Jurkat, Clone E6-1 (cell line): ENCODE data around the gene SS18L1.

Experiments used
- DNase-seq: peaks from one replicate; pipeline ENCODE4 v3.0.0-alpha.2; 2011; ENCODE audit warnings: low read depth, low spot score
- H3K4me3 ChIP-seq: 2 replicates; pipeline ENCODE4 v1.5.1; 2011; ENCODE audit warnings: mild to moderate bottlenecking, low read length, control low read depth, moderate library complexity

SS18L1 gene

DNA sequence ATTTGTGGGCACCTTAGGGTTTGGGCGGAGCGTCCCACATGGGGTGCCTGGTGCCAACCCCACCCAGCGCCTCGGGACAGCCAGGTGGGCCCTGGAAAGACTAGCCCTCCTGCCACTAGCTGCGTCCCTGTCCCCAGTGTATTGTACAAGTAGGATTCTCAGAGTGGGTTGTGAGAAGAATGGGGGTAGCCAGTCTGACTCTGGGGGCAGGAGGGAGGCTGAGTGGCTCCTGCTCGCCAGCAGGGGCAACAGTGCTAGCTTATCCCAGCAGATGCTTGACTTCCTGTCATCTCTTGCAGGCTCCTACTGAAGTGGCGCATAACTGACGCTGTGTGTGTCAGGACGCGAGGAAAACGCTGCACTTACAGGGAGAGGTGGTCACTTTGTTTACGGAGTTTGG lies 9.7 kb upstream of the SS18L1 start:
- H3K4me3 ChIP-seq: no peak overlapping the region
- peak; percentile 33 for DNase-seq

DNA sequence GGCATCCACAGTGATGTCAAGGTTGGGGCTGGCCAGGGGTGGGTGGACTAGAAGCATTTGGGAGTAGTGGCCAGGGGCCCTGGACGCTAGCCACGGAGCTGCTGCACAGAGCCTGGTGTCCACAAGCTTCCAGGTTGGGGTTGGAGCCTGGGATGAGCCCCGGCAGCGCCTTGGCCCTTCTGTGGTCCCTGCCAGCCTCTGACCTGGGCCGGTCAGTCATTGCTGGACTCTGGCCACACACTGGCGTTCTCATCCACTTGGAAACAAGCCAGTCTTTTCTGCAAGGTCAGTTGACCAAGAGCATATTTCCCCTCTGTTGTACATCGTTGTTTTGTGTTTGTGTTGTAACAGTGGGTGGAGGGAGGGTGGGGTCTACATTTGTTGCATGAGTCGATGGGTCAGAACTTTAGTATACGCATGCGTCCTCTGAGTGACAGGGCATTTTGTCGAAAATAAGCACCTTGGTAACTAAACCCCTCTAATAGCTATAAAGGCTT lies 8.8 kb upstream of the SS18L1 start:
- no peak for DNase-seq
- no peak overlapping the region for H3K4me3 ChIP-seq

DNA sequence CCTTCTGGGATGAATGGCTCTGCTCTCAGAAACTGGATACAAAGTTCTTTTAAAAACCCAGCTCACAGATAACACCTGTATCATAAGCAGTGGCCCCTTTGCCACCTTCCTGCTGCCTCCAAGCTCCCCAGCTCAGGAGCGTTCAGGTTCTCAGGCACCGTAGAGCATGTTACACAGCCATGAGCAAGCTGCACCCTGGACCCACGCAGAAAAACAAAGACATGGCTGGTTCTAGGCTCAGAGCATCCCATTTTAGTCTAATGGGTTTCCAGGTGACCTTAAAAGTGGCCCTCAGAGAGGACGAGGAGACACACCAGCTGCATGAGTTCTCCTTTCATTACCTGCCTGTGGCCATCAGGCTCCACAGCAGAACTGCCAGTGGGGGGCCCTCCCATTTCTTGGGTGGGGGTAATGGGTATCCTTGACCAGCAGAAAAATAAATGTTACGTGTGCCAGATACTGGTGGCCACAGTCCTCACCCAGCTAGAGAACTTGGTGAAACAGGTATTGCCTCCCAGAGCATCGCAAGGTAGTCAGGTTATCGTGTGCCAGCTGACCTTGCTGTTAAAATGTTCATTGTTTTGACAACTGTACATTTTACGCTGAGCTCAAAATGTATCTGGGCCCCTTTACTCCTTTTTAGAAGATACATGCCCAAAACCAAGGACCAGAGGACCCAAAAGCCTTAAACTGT lies 7.8 kb upstream of the SS18L1 start:
- H3K4me3 ChIP-seq: no peak overlapping the region
- no peak for DNase-seq

DNA sequence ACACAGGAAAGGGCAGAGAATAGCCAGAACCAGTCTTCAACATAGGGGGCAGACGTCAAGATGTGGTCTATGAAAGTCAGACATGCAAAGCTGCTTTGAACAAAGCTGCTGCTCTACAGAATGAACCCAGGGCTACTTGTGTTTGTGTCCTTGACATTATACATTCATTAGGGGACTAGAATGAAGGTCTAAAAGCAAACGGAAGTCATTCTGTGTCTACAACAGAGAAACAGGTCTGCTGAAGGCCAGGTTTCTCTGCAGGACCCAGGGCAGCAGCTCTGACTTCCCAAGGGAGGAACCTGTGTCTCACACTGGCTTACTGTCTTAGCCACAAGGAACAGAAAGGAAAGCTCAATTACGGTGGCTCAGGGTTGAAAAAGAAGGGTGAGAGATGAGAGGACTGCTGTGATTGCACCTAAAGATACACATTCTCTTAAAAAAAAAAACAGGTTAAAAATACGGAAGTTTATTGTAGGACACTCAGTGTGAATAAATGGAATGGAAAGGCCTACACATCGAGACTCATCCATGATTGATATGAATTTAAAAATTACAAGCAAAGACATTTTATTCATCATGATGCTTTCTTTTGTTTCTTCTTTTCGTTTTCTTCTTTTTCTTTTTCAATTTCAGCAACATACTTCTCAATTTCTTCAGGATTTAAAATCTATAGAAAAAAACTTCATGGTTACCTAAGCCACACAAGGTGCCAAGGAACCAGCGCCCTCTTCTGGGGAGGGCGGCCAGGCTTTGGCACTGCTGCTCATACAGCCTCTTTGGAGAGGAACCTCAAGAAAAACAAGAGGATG lies 7.1 kb upstream of the SS18L1 start:
- no peak overlapping the region for H3K4me3 ChIP-seq
- peak; percentile 58 for DNase-seq

DNA sequence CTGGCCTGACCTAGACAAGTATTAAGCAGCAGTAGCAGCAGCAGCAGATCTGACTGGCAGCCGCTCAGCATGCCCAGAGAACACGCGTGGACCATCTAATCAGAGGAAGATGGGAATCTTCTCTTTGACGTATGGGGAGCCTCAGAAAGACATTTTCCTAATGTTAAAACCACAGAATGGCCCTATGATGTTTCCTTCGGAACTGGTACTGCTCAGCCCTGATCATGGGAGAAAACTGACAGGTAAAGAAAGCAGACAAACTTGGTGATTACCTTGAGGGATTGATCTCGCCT lies 6.5 kb upstream of the SS18L1 start:
- DNase-seq: no peak
- no peak overlapping the region for H3K4me3 ChIP-seq

DNA sequence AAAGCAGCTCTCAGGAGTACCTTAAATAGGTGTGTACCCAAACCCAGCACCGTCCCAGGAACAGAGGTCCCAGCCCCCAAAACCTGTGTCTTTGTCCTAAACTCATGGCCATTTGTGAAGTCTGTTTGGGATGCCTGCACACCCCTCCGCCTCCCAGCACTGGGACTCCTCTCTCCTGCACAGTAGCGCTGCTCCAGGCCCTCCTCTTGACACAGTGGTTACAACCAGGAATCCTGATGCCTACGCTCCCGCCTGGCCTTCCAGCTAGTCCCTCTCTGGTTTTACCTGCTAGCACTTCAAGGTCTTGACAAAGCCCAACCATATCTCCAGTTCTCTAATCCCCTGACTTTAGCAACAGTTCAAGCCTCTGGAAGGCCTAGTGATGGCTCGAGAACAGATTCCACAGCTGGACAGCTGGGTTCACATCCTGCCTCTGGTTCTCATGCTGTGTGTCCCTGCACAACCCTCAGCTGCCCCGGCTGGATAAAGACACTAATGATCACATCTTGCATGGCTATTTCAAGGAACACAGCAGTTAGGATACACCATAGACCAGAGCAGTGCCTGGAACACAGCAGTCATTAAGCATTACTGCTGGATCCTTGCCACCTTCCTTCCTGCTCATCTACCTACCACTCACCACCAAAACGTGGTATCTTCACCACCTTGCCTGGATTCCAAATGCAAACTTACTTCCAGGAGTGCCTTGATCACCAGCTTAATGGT lies 5.9 kb upstream of the SS18L1 start:
- H3K4me3 ChIP-seq: no peak overlapping the region
- no peak for DNase-seq

DNA sequence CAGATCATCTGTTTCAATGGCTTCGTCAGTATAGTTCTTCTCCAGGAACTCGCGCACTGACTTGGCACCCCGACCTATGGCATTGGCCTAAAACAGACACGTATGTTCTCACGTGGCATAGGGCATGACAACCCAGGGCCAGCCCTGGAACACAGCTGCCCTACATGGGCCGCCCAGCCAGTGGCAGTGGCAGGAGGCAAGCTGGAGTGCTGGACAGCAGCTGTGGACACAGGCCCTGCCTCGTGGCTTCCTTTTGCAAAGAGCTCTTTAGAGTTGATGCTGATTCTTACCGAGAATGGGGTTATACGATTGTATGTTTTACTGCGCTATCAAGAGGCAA lies 5.4 kb upstream of the SS18L1 start:
- H3K4me3 ChIP-seq: no peak overlapping the region
- no peak for DNase-seq

DNA sequence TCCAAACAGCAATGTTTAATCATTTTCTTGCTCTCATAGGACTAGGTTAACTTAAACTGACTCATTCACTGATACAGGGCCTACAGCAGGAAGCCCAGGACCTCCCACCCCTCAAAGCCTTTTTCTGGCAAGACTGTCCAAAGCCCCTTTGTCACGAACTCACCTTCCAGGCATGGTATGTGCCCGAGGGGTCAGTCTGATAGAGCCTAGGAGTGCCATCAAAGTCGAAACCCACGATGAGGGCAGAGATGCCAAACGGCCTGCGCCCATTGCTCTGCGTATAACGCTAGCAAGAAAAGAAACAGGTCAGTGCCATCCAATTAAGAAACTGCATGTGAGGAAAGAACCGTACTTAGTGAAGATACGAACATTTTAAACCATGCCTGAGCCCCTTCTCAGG lies 4.7 kb upstream of the SS18L1 start:
- DNase-seq: no peak
- H3K4me3 ChIP-seq: no peak overlapping the region

DNA sequence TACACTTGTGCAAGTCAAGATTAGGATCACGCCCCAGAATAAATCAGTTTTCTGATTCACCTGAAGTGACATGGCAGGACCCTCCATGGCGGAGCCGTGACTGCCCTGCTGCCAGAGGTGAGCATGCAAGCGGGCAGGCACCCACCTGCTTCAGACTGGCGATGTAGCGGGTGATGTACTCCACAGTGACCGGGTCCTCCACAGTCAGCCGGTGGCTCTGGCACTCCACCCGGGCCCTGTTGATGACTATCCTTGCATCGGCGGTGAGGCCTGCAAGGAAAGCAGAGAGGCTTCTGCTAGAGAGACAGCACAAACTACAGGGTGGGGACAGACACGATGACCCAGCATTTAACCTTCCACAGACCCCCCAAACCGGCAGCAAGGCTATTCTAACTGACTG lies 3.9 kb upstream of the SS18L1 start:
- no peak for DNase-seq

DNA sequence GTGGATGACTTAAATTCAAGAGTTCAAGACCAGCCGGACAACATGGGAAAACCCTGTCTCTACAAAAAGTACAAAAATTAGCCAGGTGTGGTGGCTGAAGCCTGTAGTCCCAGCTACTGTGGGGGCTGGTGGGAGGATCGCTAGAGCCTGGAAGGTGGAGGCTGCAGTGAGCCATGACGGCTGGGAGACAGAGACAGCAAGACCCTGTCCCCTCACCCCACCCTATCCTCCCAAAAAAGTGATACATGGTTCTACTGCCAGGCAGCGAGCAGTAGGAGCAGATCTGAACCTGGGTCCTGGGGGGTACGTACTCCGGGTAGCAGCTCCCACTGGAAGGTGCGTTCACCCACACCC lies 2.5 kb upstream of the SS18L1 start:
- no peak for DNase-seq
- H3K4me3 ChIP-seq: no peak overlapping the region

More for the DNA sequence above, 3.9 kb upstream of the SS18L1 start:
- H3K4me3 ChIP-seq: no peak overlapping the region

DNA sequence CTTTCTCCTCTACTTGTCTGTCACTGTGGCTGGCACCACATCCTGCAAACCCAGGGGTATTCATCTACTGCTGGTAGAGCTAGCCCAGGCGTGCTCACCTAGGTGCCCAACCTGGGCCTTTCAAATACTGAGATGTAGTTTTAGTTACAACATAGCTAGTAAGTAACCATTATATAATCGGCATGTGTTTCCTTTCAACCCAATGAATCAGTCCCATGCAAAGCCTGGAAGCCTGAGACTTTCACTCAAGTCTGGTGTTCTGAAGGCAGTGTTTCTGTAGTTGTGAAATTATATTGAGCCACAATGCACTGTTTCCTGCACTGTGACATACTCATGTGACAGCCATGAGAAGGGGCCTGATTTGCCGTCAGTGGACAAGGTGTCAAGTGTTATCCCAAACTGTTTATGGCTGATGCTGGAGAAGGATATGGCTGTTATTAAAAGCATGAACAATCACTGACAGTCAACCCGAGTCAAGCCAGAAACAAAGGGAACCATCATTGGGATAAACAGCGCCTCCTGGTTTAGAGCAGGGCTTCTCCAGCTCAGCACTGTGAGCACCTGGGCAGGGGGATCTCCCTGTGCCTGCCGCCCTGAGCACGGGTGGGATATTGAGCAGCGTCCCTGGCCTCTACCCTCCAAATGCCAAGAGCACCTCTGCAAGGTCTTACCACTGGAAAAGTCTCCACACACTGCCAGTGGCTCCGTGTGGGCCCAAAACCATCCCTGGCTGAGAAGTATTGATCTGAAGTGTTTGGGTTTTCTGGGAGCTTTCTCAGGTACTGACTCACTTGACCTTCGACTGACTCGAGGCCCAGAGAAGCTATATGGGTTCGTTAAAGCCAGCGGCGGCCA lies 1.9 kb upstream of the SS18L1 start:
- peak overlapping the region; percentile 78 for H3K4me3 ChIP-seq
- peak; percentile 26 for DNase-seq

DNA sequence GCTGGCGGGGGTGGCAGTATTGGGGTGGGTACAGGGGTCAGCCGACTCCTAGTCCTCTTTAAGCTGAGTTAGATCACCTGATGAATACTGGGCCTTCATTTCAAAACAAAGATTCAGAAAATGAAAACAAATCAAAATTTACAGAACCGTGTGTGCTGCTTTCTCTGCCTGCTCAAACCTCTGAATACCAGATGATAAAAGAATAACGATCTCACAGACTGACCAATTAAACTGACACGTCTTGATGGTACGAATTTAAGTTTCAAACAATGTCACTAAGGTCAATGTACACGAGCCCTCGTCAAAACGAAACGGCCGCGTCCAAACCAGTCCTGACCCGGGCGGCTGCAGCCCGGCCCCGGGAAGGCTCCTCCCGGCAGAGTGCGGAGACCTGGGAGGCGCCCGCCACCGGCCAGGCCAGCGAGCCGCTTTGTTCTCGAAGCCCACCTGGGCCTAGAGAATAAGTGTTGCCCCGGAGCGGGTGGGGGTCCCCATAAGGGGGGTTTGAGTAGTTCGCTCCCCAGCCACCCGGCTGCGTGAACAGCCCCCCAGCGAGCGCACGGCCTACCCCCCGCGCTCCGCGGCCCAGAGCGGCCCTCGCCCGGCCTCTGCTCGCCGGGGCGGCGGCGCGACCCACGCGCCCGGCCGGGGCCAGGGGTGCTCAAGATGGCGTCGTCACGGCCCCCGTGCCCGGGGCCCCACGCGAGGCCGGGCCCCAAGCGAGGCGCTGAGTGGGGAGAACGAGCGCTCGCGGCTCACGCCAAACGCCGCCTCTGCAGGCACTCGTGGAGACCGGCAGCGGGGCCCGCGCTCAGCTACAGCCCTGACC lies 1.1 kb upstream of the SS18L1 start:
- H3K4me3 ChIP-seq: peak overlapping the region; percentile 78
- no peak for DNase-seq

DNA sequence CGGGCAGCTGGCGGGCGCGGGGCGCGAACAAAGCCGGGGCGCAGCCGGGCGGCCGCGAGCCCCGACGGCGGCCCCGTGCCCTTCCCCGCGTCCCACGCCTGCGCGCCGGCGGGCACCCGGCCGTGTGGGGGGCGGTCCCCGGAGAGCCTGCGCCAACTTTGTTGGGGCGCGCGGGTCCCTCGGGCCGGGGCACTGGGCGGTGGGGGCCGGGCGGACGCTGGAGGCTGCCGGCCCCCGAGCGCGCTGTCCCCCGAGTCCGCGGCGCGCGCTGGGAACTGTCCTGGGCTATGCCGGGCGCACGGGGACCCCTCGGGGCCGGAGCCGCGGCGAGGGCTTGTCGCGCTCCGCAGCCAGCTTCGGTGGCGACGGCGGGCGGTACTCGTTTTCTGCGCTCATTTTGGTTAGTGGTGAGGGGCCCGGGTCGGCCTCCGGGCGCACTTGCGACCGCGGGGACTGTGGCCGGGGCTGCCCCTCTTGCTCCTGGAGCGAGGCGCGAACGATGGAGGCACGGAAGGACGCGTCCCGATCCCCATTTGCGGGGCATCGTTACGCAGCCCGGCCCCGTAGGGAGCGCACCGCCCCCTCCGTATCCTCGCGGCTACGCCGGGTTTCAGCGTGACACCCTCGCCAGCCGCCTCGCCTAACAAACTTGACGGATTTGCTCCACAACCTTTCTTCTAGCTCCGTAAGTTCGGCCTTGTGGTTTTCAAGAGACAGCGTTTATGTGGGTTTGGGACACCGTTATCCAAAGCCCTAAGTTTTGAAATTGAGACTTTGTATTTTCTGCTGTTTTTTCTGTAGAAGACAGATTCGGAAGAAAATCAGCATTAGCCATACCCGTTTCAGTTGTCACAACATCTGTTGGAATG lies 622 bp downstream of the SS18L1 start:
- peak; percentile 28 for DNase-seq
- peak overlapping the region; percentile 65 for H3K4me3 ChIP-seq

DNA sequence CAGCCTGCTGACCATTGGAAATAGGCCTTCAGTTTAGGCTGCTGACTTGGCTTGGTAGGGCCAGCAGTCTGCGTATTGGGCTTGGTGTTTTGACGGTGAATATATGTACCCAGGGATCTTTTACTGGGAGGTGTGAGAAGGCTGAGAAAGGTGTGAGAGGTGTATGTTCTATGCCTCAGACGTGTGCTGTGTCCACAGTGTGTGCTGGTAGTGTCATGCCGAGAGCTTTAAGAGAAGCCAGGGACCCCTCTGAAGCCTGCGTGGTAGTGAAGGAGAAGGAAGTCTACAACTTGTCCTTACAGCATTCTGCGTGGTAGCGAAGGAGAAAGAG lies 2.1 kb downstream of the SS18L1 start:
- no peak overlapping the region for H3K4me3 ChIP-seq
- no peak for DNase-seq

DNA sequence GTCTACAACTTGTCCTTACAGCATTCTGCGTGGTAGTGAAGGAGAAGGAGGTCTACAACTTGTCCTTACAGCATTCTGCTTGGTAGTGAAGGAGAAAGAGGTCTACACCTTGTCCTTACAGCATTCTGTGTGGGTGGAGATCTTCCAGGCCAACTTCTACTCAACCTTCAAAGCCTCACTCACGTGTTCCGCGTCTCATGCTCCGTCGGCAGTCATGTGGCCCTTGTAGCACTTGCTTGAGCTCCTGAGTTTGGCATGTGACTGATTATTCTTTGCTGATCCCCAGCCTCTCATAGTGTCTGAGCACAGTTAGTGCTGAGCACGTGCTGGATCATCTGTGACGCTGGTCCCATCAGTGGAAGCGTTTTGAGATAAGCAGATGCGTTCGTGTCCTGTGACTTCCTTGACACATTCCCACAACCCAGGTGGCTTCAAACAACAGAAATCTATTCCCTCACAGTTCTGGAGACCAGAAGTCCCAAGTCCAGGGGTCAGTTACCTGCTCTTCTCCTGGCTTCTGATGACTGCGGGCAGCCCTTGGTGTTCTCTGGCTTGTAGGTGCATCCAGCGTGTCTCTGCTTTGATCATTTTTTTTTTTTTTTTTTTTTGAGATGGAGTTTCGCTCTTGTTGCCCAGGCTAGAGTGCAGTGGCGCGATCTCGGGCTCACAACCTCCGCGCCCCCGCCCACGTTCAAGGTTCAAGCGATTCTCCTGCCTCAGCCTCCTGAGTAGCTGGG lies 2.6 kb downstream of the SS18L1 start:
- no peak for DNase-seq
- no peak overlapping the region for H3K4me3 ChIP-seq

DNA sequence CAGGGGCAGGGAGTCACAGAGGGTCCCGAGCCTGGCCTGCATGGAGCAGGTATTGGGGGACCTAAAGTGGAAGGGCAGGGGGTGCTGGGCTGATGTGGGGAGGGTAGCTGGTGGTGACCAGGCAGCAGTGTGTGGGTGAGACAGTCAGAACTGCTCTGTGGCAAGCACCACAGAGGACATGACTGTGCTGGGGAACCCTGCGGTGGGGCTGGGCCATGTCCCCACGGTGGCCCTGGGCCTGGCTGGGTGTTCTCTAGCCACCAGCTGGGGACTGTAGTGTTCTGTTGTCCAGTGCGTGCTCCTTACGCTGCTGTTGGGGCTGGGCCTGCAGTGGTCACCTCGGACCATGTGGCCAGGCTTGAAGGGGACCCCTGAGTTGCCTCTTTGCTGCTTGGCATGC lies 3.6 kb downstream of the SS18L1 start:
- no peak overlapping the region for H3K4me3 ChIP-seq
- no peak for DNase-seq

DNA sequence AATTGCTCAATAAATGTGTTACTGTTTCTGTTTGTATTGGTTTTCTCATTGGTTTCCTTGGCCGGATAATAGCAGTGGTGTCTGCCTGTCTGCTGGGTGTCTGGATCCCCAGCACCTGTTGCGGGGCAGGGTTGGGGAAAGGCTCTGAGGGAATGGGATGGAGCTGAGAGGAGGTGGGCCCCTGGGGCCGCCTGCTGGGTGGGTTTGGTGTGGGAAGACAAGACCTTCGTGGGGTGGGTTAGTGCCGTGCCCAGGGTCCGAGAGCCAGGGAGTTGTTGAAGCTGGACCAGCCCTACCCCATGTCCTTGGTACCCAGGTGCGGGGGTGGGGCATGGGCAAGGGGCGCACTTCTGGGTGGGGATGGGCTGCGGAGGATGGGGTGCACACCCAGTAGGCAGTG lies 4.0 kb downstream of the SS18L1 start:
- no peak overlapping the region for H3K4me3 ChIP-seq

More for the DNA sequence above, 4.0 kb downstream of the SS18L1 start:
- DNase-seq: no peak
